Activated CD8-positive, alpha-beta memory T cell treated with anti-CD3 and anti-CD28 coated beads, Interleukin-2, amount 50 U/mL, for 24 hours (primary cell): ENCODE results near the gene PIAS4.

ENCODE experiments used
- DNase-seq: peaks from one replicate; pipeline ENCODE4 v3.0.0-alpha.2; 2020; ENCODE audit errors: extremely low read depth

The PIAS4 gene

GRCh38 chr19:4077800-4078684, 70.5 kb downstream of the PIAS4 start:
- DNase-seq = no peak

GRCh38 chr19:4080473-4080872, 72.9 kb downstream of the PIAS4 start:
- no peak for DNase-seq

GRCh38 chr19:4081441-4082129, 74.0 kb downstream of the PIAS4 start:
- no peak for DNase-seq

- DNase-seq = no peak
Measured at GRCh38 chr19:4082172-4082571, 74.6 kb downstream of the PIAS4 start.

GRCh38 chr19:4083677-4084546, 76.4 kb downstream of the PIAS4 start:
- DNase-seq = no peak

- DNase-seq = no peak
Measured at GRCh38 chr19:4084547-4084877, 77.0 kb downstream of the PIAS4 start.

- DNase-seq = no peak
Measured at GRCh38 chr19:4086411-4086867, 78.9 kb downstream of the PIAS4 start.

- DNase-seq = no peak
Measured at GRCh38 chr19:4087787-4088679, 80.5 kb downstream of the PIAS4 start.

- no peak for DNase-seq
Measured at GRCh38 chr19:4088975-4089374, 81.4 kb downstream of the PIAS4 start.
